HuH-7.5 (cell line): Measurements from ENCODE around the gene PRSS8.
"Not testable (repeated sequence)": the region's sequence is repeated elsewhere in the genome, so short reads cannot be mapped to it uniquely, and the experiment has no call there.

ENCODE experiments used
- DNase-seq: peaks from one replicate; pipeline ENCODE4 v3.0.0; 2011; ENCODE audit warnings: low spot score

PRSS8 gene

GRCh38 chr16:31105677-31106213 is 29.8 kb downstream of the PRSS8 start:
- peak; percentile 87 for DNase-seq

DNA sequence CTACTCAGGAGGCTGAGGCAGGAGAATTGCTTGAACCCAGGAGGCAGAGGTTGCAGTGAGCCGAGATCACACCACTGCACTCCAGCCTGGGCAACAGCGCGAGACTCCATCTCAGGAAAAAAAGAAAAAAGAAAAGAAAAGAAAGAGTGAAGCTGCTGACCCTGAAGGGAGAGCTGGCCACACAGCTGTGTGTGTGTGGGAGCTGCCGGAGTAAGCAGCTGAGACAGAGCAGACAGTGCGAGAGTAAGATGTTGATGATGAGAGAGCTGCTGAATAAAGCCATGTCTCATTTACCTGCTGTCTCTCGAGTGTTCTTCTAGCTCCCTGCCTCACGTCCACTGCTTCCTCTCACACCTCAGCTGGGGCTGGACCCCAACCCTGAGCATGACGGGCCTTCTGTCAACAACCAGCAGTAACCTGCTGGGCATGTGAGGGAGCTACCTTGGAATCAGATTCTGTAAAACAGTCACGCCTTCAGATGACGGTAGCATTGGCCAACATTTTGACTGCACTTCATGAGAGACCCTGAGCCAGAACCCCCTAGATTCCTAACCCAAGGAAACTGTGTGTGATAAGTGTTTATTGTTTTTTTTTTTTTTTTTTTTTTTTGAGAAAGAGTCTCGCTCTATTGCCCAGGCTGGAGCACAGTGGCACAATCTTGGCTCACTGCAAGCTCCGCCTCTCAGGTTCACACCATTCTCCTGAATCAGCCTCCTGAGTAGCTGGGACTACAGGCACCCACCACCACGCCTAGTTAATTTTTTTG is 34.5 kb downstream of the PRSS8 start:
- DNase-seq = not testable (repeated sequence)

DNA sequence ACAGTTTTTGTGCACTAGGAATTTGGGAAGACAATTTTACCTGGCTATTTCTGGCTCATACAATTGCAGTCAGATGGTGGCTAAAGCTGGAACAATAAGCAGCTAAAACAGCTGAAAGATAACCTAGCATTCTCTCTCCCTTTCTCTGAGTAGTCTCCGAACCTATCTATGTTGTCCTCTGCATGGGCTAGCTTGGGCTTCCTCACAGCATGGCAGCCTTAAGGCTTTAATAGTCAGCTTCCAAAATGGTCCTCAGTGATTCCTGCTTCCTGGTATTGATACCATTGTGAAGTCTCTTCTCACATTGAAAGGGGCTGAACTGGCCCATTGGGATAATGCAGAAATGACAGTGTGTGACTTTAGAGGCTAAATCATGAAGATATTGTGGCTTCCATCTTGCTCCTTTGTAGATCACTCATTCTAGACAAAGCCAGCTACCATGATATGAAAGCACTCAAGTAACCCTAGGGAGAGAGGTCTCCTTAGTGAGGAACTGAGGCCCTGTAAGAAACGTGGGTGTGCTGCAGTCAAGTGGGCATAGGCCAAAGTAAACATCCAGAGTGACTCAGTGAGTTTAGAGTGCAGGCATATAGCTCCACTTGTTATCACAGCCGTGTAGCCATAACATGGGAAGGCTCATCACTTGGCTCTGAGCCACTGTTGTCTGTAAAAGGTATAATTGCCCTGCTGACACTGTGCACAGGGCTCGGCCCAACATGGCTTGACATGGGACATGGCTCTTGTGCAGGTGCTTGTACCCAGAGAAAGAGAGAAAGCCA is 35.5 kb downstream of the PRSS8 start:
- DNase-seq = no peak

- DNase-seq = peak; percentile 88
Measured at GRCh38 chr16:31094424-31095120, 41.0 kb downstream of the PRSS8 start, which contains the start of gene VKORC1. Gene VKORC1, minus strand, starts transcription at chr16:31094797. Its CDS starts 68 bp downstream, at chr16:31094729.

DNA sequence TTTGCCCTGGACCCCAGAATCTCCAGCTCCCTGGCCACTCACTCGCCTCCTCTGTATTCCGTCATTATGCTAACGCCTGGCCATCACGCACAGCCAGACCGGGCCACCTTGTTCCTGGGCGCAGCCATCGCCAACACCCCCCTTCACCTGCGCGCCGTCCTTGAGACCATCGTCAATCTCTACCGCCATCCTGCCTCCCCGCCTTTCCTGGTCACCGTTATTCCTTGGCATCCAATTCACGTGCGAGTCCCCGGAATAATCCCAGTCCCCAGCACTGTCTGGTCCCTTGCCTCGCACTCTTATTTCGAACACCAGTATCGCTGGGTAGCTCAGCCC is 41.5 kb downstream of the PRSS8 start:
- no peak for DNase-seq

DNA sequence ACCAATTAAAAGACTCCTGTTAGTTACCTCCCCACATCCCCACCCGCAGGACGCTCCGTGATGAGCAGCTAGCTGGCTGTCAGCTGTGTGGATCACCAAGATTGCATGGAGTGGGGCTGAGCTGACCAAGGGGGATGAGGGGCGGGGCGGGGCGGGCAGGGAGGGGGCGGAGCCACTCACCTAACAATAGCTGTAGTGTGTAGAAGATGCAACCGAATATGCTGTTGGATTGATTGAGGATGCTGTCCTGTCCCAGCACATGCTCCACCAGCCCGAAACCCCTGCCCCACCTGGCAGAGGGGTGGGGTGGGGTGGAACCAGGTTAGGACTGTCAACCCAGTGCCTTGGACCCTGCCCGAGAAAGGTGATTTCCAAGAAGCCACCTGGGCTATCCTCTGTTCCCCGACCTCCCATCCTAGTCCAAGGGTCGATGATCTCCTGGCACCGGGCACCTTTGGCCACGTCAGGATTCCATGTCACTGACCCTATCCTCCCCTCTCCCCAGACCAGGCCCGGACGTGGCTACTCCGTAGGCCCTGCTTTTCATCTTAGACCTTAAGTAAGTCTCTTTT is 42.3 kb downstream of the PRSS8 start:
- no peak for DNase-seq

- no peak for DNase-seq
Measured at GRCh38 chr16:31092330-31092729, 43.2 kb downstream of the PRSS8 start.

DNA sequence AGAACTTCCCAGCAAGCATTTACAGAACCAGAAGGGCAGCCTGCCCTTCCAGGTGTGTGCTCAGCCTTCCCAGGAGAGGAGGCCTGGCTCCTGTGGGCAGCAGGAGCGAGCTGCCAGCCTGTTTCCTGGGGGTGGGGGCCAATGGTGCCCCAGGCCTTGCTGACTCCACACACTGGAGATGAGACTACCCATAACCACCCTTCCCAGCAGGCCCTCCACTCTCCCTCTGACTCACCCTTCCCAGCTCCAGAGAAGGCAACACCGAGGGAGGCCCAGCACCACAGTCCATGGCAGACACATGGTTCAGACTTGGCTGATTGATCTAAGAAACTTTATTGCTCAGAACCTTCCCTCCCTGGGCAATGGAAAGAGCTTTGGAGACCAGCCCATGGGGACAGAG is 45.0 kb downstream of the PRSS8 start:
- DNase-seq = no peak

- no peak for DNase-seq
Measured at GRCh38 chr16:31089199-31089598, 46.3 kb downstream of the PRSS8 start.

GRCh38 chr16:31088459-31089183 is 46.9 kb downstream of the PRSS8 start, which contains the start of gene PRSS53:
Gene PRSS53, minus strand, starts transcription at chr16:31088943. Its CDS starts 134 bp downstream, at chr16:31088809.
- no peak for DNase-seq

DNA sequence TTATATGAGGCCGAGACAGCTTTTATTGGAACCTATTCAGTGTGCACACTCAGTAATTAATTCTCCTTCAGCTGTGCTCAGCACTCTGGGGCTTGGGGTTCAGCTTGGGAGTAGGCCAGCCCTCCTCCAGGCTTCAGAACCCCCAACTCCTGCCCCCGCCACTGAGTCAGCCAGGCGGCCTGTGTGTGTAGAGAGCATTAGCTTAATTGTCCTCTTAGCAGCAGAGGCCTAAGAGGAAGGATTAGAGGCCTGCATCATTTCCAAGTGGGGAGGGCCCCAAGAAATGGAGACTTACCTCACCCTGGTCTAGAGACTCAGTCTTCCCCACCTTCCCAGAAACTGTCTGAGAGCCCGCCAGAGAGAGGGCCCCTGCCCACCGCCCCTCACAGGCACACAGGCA is 47.6 kb downstream of the PRSS8 start:
- DNase-seq = no peak

DNA sequence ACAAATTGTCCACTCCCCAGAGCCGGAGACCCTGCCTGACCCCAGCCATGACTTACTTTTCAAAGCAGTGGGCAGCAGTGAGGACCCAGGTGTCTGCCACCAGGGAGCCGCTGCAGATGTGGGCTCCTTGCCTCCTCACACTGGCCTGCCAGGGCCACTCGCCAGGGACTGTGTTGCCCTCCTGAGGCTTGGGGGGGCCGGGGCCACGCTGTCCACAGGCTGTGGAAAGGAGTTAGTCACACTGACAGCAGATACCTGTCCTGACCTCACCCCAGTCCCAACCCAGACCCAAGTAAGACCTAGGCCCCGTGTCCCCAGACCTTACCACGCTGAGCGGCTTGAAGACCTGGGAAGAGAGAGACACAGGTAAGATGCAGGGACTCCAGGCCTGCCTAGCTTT is 48.0 kb downstream of the PRSS8 start:
- DNase-seq = no peak

- no peak for DNase-seq
Measured at GRCh38 chr16:31086629-31086906, 49.0 kb downstream of the PRSS8 start.

DNA sequence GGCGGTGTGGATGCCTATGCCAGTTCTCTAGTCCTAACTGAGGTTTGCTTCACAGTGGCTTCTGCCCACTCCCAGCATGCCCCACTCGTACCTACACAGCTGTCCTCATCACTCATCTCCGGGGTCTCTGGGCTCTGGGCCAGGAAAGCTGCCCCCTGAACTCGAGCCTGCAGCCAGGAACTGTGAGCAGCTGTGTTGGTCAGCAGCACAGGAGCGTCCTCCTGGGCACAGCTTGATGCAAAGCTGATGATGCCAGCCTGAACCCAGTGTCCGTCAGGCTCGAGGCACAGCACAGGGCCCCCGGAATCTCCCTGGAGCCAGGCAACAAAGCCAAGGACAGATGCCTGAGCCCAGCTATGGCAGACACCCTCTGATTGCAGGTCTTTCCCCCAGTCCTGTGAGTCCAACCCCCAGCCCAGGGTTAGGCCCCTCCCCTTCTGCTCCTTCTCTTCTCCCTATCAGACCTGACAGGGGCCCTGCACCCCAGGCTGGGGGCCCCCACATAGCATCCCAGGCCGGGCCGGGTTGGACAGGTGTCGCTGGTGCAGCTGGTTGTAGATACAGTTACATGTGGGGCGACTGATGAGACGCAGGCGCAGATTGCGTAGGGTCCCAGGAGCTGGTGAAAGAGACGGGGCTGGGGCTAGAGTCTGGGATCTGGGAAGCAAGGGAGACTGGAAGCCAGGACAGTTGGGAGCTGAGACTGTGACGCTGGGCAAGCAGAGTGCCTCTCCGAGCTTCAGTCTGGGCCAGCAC is 49.5 kb downstream of the PRSS8 start:
- DNase-seq = no peak

DNA sequence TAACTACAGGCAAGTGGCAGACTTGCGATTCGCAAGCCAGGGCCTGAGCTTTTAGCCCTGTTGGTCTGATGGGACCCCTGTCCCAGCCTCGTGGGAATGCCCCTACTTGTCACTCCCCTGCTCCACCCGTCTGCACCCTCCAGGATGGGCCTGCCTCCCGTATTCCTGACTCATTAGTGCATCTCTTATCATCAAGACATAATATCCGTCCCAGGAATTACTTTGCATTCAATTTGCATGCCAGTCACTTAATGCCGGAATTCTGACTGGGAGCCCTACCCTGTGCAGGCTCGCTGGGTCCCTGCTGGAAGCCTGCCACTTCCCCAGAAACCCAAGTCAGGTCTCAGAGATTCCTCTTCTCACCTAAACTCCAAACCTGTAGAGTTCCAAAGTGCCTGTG is 50.1 kb downstream of the PRSS8 start:
- no peak for DNase-seq

GRCh38 chr16:31084584-31085302 is 50.8 kb downstream of the PRSS8 start:
- no peak for DNase-seq

DNA sequence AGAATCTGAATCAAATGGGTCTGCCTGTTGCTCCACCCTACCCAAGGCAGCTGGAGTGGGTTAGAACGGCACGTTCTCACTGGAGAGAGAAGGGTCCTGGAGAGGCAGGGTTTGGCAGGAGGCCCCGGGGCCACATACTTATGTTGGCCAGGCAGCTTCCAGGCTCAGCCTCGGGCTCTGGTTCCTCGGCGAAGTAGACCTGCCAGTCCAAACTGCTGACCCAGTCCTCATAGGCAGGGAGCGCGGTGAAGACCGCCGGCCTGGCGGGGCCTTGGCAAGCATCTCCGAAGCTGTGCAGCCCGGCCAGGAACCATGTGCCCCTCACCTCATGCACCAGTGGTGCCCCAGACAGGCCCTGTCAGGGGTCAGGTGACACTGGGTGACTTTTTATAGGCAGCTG is 51.5 kb downstream of the PRSS8 start:
- no peak for DNase-seq

- DNase-seq = no peak
Measured at GRCh38 chr16:31083556-31083955, 52.0 kb downstream of the PRSS8 start.

DNA sequence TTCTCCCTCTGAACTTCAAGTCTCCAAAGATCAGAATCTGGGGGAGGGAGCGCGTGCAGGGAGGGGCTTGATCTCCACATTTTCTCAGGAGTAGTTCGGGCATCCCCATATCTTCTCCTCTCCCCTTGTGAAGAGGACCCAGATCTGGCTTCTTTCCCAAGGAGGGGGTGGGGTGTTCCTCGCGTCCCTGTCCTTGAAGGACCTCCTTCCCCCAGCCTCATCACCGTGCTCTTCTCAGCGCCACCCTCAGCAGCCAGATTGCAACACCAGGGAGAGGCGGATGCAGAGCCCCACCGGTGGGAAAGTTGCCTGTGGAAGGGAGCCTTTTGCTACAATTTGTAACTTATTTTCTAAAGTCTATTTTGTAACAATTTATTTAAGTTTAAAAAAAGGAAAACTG is 52.4 kb downstream of the PRSS8 start:
- no peak for DNase-seq

DNA sequence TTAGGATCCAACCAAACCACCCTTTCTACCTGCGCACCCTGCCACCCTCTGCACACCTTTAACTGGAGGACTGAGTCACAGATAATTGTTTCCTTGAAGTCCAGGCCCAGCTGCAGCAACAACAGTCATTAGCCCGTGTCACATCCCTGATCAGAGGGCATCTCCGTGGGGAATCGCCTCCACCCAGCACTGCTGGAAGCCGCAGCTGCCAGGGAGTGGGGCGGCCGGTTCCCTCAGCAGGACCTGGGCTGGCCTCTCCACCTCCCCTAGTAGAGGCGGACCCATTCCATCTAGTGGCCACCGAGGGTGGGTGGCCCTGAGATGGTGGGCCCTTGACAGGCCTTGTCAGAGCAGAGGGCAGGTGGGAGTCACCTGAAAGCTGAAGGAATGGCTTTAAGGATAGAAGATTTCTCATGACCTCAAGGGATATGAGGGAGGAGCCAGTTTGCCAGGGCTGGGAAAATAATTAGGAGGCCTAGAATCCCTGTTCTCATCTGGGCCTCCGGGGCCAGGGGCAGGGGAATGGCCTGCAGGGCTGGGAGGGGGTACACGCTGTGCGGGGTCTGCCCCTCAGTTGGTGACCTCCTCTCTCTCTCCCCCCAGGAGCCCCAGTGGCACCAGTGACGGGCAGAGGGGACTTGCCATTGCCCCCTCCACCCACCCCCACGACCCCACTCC is 53.0 kb downstream of the PRSS8 start:
- DNase-seq = no peak
